Testis (tissue), 2 donors: ENCODE measurements around the gene TMEM181.
"Not testable (repeated sequence)": the region's sequence is repeated elsewhere in the genome, so short reads cannot be mapped to it uniquely, and the experiment has no call there.

ENCODE experiments used
- POLR2A ChIP-seq: fragments of 450-650 bp; IDR thresholded peaks from one replicate; pipeline ENCODE4 v1.6.1; 2017; ENCODE audit warnings: antibody characterized with exemption, mild to moderate bottlenecking, moderate library complexity
- TF ChIP-seq, protein P1 (sequence below), 3 experiments: fragments of 450-650 bp in 2 of 3; fragments of 200-600 bp in 1 of 3; sonication (generic) in 1 of 3; IDR thresholded peaks; one replicate each; pipeline ENCODE4 v1.5.1; 2016 to 2019; ENCODE audit warnings: antibody characterized with exemption in 3 of 3, mild to moderate bottlenecking in 2 of 3, moderate library complexity in 1 of 3

DNA sequence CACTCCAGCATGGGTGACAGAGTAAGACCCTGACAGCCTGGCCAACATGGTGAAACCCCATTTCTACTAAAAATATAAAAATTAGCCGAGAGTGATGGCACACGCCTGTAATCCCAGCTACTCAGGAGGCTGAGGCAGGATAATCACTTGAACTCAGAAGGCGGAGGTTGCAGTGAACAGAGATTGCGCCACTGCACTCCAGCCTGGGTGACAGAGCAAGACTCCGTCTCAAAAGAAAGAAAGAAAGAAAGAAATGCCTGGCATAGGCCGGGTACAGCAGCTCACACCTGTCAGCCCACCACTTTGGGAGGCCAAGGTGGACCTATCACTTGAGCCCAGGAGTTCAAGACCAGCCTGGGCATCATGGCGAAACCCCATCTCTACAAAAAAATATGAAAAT lies 38.9 kb upstream of the TMEM181 start:
- not testable (repeated sequence) for TF ChIP-seq POLR2A
- TF ChIP-seq, protein P1, sequence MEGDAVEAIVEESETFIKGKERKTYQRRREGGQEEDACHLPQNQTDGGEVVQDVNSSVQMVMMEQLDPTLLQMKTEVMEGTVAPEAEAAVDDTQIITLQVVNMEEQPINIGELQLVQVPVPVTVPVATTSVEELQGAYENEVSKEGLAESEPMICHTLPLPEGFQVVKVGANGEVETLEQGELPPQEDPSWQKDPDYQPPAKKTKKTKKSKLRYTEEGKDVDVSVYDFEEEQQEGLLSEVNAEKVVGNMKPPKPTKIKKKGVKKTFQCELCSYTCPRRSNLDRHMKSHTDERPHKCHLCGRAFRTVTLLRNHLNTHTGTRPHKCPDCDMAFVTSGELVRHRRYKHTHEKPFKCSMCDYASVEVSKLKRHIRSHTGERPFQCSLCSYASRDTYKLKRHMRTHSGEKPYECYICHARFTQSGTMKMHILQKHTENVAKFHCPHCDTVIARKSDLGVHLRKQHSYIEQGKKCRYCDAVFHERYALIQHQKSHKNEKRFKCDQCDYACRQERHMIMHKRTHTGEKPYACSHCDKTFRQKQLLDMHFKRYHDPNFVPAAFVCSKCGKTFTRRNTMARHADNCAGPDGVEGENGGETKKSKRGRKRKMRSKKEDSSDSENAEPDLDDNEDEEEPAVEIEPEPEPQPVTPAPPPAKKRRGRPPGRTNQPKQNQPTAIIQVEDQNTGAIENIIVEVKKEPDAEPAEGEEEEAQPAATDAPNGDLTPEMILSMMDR (IDR thresholded peaks at IDR 0.05): not testable (repeated sequence)
